T-cell (primary cell): ENCODE results near the gene PIWIL4. TPM values are rescaled to one million over a fixed set of nuclear protein-coding genes. Genes with fewer than 3 reads are reported as not detected.
"Not testable (repeated sequence)": the region's sequence is repeated elsewhere in the genome, so short reads cannot be mapped to it uniquely, and the experiment has no call there.

Experiments
- ATAC-seq, 4 experiments: fragments of 200-7000 bp in 3 of 4; fragments of 150-1000 bp in 1 of 4; cut with Tn5 transposase; replicated peaks in 1 of 4; 1 replicate in 3 of 4; 2 replicates in 1 of 4; pipeline ENCODE4 v1.10.0; 2021; ENCODE audit warnings: moderate library complexity in 3 of 4, mild to moderate bottlenecking in 2 of 4, moderate number of reproducible peaks in 1 of 4
- CTCF ChIA-PET, 2 donors: fragments of 300-600 bp; sonication (Branson Sonifier 250); formaldehyde crosslinking; loops; one replicate each; lab custom pipeline; 2022; ENCODE audit warnings: antibody characterized with exemption in 2 of 2; lab: Charles Lee
- POLR2A ChIA-PET, 2 donors: fragments of 300-600 bp; sonication (Branson Sonifier 250); formaldehyde crosslinking; loops; one replicate each; lab custom pipeline; 2022; ENCODE audit warnings: antibody characterized with exemption in 2 of 2; lab: Charles Lee
- DNase-seq, 35 experiments: peaks; one replicate each; pipeline versions ENCODE4 v3.0.0 to v3.0.0-alpha.2; 2013 to 2023
- H3K27ac ChIP-seq: one replicate; pipeline ENCODE4 v1.5.1; 2013; ENCODE audit warnings: low read length
- H3K27me3 ChIP-seq, 2 experiments: replicated peaks in 1 of 2; 1 replicate in 1 of 2; 2 replicates in 1 of 2; pipeline versions ENCODE4 v1.6.1 to v1.7.0; 2013; ENCODE audit warnings: low read length in 1 of 2, mixed read lengths in 1 of 2; ENCODE audit not compliant: control insufficient read depth in 2 of 2, insufficient read depth in 2 of 2; ENCODE audit errors: extremely low read depth in 1 of 2
- H3K36me3 ChIP-seq, 2 donors: 1 replicate in 1 of 2; 2 replicates in 1 of 2; pipeline versions ENCODE4 v1.6.1 to v1.7.0; 2013; ENCODE audit warnings: low read length in 1 of 2; ENCODE audit not compliant: control insufficient read depth in 2 of 2, insufficient read depth in 1 of 2; ENCODE audit errors: extremely low read depth in 1 of 2
- H3K4me1 ChIP-seq, 2 experiments: 1 replicate in 1 of 2; 2 replicates in 1 of 2; pipeline versions ENCODE4 v1.6.1 to v1.7.0; 2013; ENCODE audit warnings: low read length in 2 of 2, mixed read lengths in 1 of 2; ENCODE audit not compliant: insufficient read depth in 2 of 2, control insufficient read depth in 1 of 2; ENCODE audit errors: extremely low read depth in 1 of 2
- H3K4me3 ChIP-seq, 2 donors: 1 replicate in 1 of 2; 2 replicates in 1 of 2; pipeline versions ENCODE4 v1.5.1 to v1.7.0; 2013; ENCODE audit warnings: mild to moderate bottlenecking in 2 of 2, low read length in 1 of 2, moderate library complexity in 1 of 2; ENCODE audit not compliant: control insufficient read depth in 1 of 2; ENCODE audit errors: extremely low read depth in 1 of 2
- H3K9me3 ChIP-seq: 2 replicates; pipeline ENCODE4 v1.7.0; 2013
- H3K27ac Mint-ChIP-seq, 2 donors: one replicate each; pipeline ENCODE4 v1.8.0; 2020 to 2021; ENCODE audit warnings: mild to moderate bottlenecking in 2 of 2, mixed read lengths in 2 of 2
- H3K27me3 Mint-ChIP-seq, 2 donors: one replicate each; pipeline ENCODE4 v1.8.0; 2021 to 2022; ENCODE audit warnings: mixed read lengths in 2 of 2
- H3K36me3 Mint-ChIP-seq: one replicate; pipeline ENCODE4 v1.8.0; 2021; ENCODE audit warnings: mixed read lengths
- H3K4me1 Mint-ChIP-seq, 3 donors: one replicate each; pipeline ENCODE4 v1.8.0; 2020 to 2022; ENCODE audit warnings: mixed read lengths in 3 of 3, mild to moderate bottlenecking in 1 of 3
- H3K4me3 Mint-ChIP-seq, 3 donors: one replicate each; pipeline ENCODE4 v1.8.0; 2020 to 2022; ENCODE audit warnings: mild to moderate bottlenecking in 3 of 3, mixed read lengths in 3 of 3, moderate library complexity in 3 of 3
- H3K9me3 Mint-ChIP-seq, 3 donors: one replicate each; pipeline ENCODE4 v1.8.0; 2020 to 2022; ENCODE audit warnings: mixed read lengths in 3 of 3
- WGBS: methylation state at CpG from one replicate; pipeline ENCODE4 v1.1.5; 2013; ENCODE audit warnings: missing lambda C conversion rate; ENCODE audit not compliant: insufficient coverage; 5-methylcytosine and 5-hydroxymethylcytosine counted together
- total RNA-seq, 35 experiments: library from RNA in 6 of 35; stranded (reverse) in 6 of 35; fragments of 120-200 nt in 1 of 35; gene quantifications; one replicate each; pipeline versions ENCODE4 v1.2.1 to v1.2.4 and lab custom pipeline; 2013 to 2026

The PIWIL4 gene
- total RNA-seq, 5 donors from 2014 or later (not counting 1 experiment from before 2014, with no cell fraction given): 0.82 to 2.7 (median 2.0) TPM

GRCh38 chr11:94623120-94623735 lies 56.1 kb downstream of the PIWIL4 start:
- no peak overlapping the region for H3K4me3 Mint-ChIP-seq
- Histone ChIP-seq H3K4me1 (no peaks in the 10 kb centered on the region), H3K27ac (no peak overlapping the region), H3K9me3 (no peaks in the 10 kb centered on the region), H3K27me3 (peaks cover 0 to 8% of the 10 kb centered on the region in 2 experiments), H3K4me3 (no peak overlapping the region), H3K36me3 (no peaks in the 10 kb centered on the region)
- peak; percentile 63 to 84 (median 66) for ATAC-seq
- H3K27me3 Mint-ChIP-seq: peaks cover 10% of the 10 kb centered on the region in 2 donors
- peaks cover 0 to 12% (median 5%) of the 10 kb centered on the region in 3 donors for H3K9me3 Mint-ChIP-seq
- no peak overlapping the region for H3K27ac Mint-ChIP-seq
- peaks cover 11% of the 10 kb centered on the region for H3K36me3 Mint-ChIP-seq
- H3K4me1 Mint-ChIP-seq: peaks cover 0 to 4% (median 0%) of the 10 kb centered on the region in 3 donors
- DNase-seq: peak in 32 of 35 experiments; percentile 1 to 66 (median 23)
- 0% methylated on average over 2 of the region's 6 CpGs for WGBS
- ChIA-PET CTCF (interaction anchor here (0.7 to 1.9 kb wide), 3 partner anchors 415 to 1120 kb away, joined by 3 to 6 read pairs (median 5); no protein-coding TSS in a partner anchor), POLR2A (no interaction called here)

DNA sequence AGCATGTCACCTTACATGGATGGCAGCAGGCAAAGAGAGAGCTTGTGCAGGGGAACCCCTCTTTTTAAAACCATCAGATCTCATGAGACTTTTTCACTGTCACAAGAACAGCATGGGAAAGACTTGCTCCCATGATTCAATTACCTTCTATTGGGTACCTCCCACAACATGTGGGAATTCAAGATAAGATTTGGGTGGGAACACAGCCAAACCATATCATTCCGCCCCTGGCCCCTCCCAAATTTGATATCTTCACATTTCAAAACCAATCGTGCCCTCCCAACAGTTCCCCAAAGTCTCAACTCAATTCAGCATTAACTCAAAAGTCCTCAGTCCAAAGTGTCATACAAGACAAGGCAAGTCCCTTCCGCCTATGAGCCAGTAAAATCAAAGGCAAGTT lies 58.3 kb downstream of the PIWIL4 start:
- H3K27me3 ChIP-seq, H3K4me3 ChIP-seq, H3K27ac Mint-ChIP-seq, H3K4me1 Mint-ChIP-seq, H3K9me3 ChIP-seq, H3K36me3 ChIP-seq, H3K4me3 Mint-ChIP-seq, H3K4me1 ChIP-seq, H3K36me3 Mint-ChIP-seq, DNase-seq, POLR2A ChIA-PET, H3K27ac ChIP-seq, ATAC-seq: not testable (repeated sequence)
- Mint-ChIP-seq H3K27me3 (peaks cover 10% of the 10 kb centered on the region in 2 donors), H3K9me3 (peaks cover 0 to 12% (median 5%) of the 10 kb centered on the region in 3 donors)
- WGBS: 67% methylated on average over 1 of the region's 3 CpGs
- CTCF ChIA-PET: interaction anchor here in 1 of 2 donors (1.0 kb wide), 1 partner anchor 1799 kb away, joined by 3 read pairs; no protein-coding TSS in a partner anchor

DNA sequence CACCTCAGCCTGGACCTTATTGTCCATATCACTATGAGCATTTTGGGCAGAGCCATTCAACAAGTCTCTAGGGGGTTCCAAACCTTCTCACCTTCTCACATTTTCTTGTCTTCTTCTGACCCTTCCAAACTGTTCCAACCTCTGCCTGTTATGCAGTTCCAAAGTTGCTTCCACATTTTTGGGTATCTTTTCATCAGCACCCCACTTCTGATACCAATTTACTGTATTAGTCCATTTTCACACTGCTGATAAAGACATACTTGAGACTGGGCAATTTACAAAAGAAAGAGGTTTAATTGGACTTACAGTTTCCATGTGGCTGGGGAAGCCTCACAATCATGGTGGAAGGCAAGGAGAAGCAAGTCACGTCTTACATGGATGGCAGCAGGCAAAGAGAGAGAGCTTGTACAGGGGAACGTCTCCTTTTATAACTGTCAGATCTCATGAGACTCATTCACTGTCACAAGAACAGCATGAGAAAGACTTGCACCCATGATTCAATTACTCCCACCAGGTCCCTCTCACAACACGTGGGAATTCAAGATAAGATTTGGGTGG lies 59.9 kb downstream of the PIWIL4 start:
- H3K4me3 ChIP-seq, H3K9me3 ChIP-seq, H3K4me3 Mint-ChIP-seq, H3K4me1 Mint-ChIP-seq, H3K36me3 ChIP-seq, H3K4me1 ChIP-seq, POLR2A ChIA-PET, ATAC-seq, H3K36me3 Mint-ChIP-seq, H3K27ac Mint-ChIP-seq, H3K27me3 ChIP-seq, DNase-seq, H3K27ac ChIP-seq: not testable (repeated sequence)
- WGBS: no CpG with 5 or more reads among the region's 3 CpGs
- Mint-ChIP-seq H3K9me3 (peaks cover 0 to 12% (median 5%) of the 10 kb centered on the region in 3 donors), H3K27me3 (peaks cover 10% of the 10 kb centered on the region in 2 donors)
- CTCF ChIA-PET: interaction anchor here in 1 of 2 donors (0.6 kb wide), 1 partner anchor 347 kb away, joined by 3 read pairs; the partner anchor contains the start of genes CWC15 and KDM4D

GRCh38 chr11:94629741-94630140 lies 62.6 kb downstream of the PIWIL4 start:
- ATAC-seq (no peak), DNase-seq (no peak)
- peaks cover 0 to 8% of the 10 kb centered on the region in 2 experiments for H3K27me3 ChIP-seq
- CTCF ChIA-PET: no interaction called here
- Mint-ChIP-seq H3K27me3 (peaks cover 10% of the 10 kb centered on the region in 2 donors), H3K9me3 (peaks cover 0 to 12% (median 5%) of the 10 kb centered on the region in 3 donors), H3K36me3 (peaks cover 7% of the 10 kb centered on the region), H3K27ac (no peak overlapping the region), H3K4me1 (peaks cover 0 to 4% (median 0%) of the 10 kb centered on the region in 3 donors), H3K4me3 (no peak overlapping the region)
- 40% methylated on average over 1 of the region's 1 CpG for WGBS
- no peak overlapping the region for H3K27ac ChIP-seq
- no peaks in the 10 kb centered on the region for H3K4me1 ChIP-seq
- no peaks in the 10 kb centered on the region for H3K36me3 ChIP-seq
- no peak overlapping the region for H3K4me3 ChIP-seq
- H3K9me3 ChIP-seq: no peaks in the 10 kb centered on the region
- POLR2A ChIA-PET: no interaction called here

GRCh38 chr11:94630221-94630620 lies 63.1 kb downstream of the PIWIL4 start:
- peaks cover 7% of the 10 kb centered on the region for H3K36me3 Mint-ChIP-seq
- peaks cover 0 to 8% of the 10 kb centered on the region in 2 experiments for H3K27me3 ChIP-seq
- no peaks in the 10 kb centered on the region for H3K9me3 ChIP-seq
- H3K9me3 Mint-ChIP-seq: peaks cover 0 to 12% (median 5%) of the 10 kb centered on the region in 3 donors
- no peaks in the 10 kb centered on the region for H3K36me3 ChIP-seq
- H3K27ac Mint-ChIP-seq: no peak overlapping the region
- no peaks in the 10 kb centered on the region for H3K4me1 ChIP-seq
- no peak overlapping the region for H3K4me3 ChIP-seq
- POLR2A ChIA-PET: no interaction called here
- WGBS: no CpG with 5 or more reads among the region's 3 CpGs
- H3K4me1 Mint-ChIP-seq: peaks cover 0 to 4% (median 0%) of the 10 kb centered on the region in 3 donors
- CTCF ChIA-PET: no interaction called here
- no peak overlapping the region for H3K4me3 Mint-ChIP-seq
- DNase-seq (no peak), ATAC-seq (no peak)
- H3K27ac ChIP-seq: no peak overlapping the region
- peaks cover 10% of the 10 kb centered on the region in 2 donors for H3K27me3 Mint-ChIP-seq

DNA sequence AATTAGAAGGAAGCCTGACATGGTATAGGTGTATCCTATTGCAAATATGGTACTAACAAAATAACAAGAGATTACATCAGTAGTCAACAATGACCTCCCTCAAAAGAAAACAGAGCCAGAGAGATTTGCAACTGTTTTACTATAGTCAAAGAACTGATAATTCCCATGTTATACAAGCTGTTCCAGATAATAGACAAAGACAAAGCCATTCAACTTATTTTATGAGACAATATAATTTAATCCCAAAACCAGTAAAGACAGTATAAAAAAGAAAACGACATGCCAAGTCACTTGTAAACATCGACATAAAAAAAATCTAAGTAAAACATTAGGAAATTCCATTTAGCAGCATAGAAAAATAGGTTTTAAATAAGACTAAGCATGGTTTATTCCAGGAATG lies 65.2 kb downstream of the PIWIL4 start:
- CTCF ChIA-PET: no interaction called here

More for the DNA sequence above, 65.2 kb downstream of the PIWIL4 start:
- H3K4me3 Mint-ChIP-seq: no peak overlapping the region
- H3K27me3 ChIP-seq: no peaks in the 10 kb centered on the region
- H3K9me3 Mint-ChIP-seq: peaks cover 0 to 3% (median 2%) of the 10 kb centered on the region in 3 donors
- H3K36me3 ChIP-seq: no peaks in the 10 kb centered on the region
- no peak overlapping the region for H3K27ac Mint-ChIP-seq
- peaks cover 2% of the 10 kb centered on the region in 2 donors for H3K27me3 Mint-ChIP-seq
- H3K4me3 ChIP-seq: no peak overlapping the region
- H3K4me1 Mint-ChIP-seq: peaks cover 0 to 4% (median 0%) of the 10 kb centered on the region in 3 donors
- no peak overlapping the region for H3K27ac ChIP-seq
- no peaks in the 10 kb centered on the region for H3K4me1 ChIP-seq
- POLR2A ChIA-PET: no interaction called here
- ATAC-seq: no peak
- no peaks in the 10 kb centered on the region for H3K9me3 ChIP-seq
- no CpG with 5 or more reads among the region's 2 CpGs for WGBS
- H3K36me3 Mint-ChIP-seq: peaks cover 2% of the 10 kb centered on the region
- no peak for DNase-seq
